Stimulated activated effector memory CD8-positive, alpha-beta T cell treated with anti-CD3 and anti-CD28 coated beads, Interleukin-12 subunit alpha, Interleukin-12 subunit beta, amount 100 ng/mL, for 72 hours (primary cell): ENCODE data around the gene CD109.
"Not testable (repeated sequence)": the region's sequence is repeated elsewhere in the genome, so short reads cannot be mapped to it uniquely, and the experiment has no call there.

Experiments
- ATAC-seq: fragments of 150-1000 bp; cut with Tn5 transposase; 2 replicates; pipeline ENCODE4 v1.10.0; 2021
- DNase-seq, 2 donors: peaks; one replicate each; pipeline ENCODE4 v3.0.0; 2021 to 2022; ENCODE audit warnings: low spot score in 2 of 2
- H3K27ac Mint-ChIP-seq: one replicate; pipeline ENCODE4 v1.8.0; 2022; ENCODE audit warnings: mild to moderate bottlenecking, mixed read lengths
- H3K36me3 Mint-ChIP-seq: one replicate; pipeline ENCODE4 v1.8.0; 2022; ENCODE audit warnings: mild to moderate bottlenecking, mixed read lengths
- H3K4me1 Mint-ChIP-seq: one replicate; pipeline ENCODE4 v1.8.0; 2022; ENCODE audit warnings: mixed read lengths
- H3K4me3 Mint-ChIP-seq: one replicate; pipeline ENCODE4 v1.8.0; 2022; ENCODE audit warnings: mild to moderate bottlenecking, mixed read lengths
- H3K9me3 Mint-ChIP-seq: one replicate; pipeline ENCODE4 v1.8.0; 2022; ENCODE audit warnings: mixed read lengths

CD109 gene

GRCh38 chr6:73704260-73704659, 8.3 kb downstream of the CD109 start:
- peak in 1 of 2 donors; percentile 12 for DNase-seq
- H3K9me3 Mint-ChIP-seq, result no peaks in the 10 kb centered on the region
- peak; percentile 96 for ATAC-seq
- H3K27ac Mint-ChIP-seq, result no peak overlapping the region
- H3K4me1 Mint-ChIP-seq, result no peaks in the 10 kb centered on the region
- no peak overlapping the region for H3K4me3 Mint-ChIP-seq
- H3K36me3 Mint-ChIP-seq, result peaks cover 28% of the 10 kb centered on the region

GRCh38 chr6:73704798-73705197, 8.8 kb downstream of the CD109 start:
- Mint-ChIP-seq H3K4me3 (no peak overlapping the region), H3K9me3 (no peaks in the 10 kb centered on the region), H3K4me1 (no peaks in the 10 kb centered on the region), H3K27ac (no peak overlapping the region), H3K36me3 (peaks cover 28% of the 10 kb centered on the region)
- ATAC-seq (no peak), DNase-seq (no peak)

- peaks cover 12% of the 10 kb centered on the region for H3K36me3 Mint-ChIP-seq
- H3K4me1 Mint-ChIP-seq, result no peaks in the 10 kb centered on the region
- DNase-seq, result no peak
- H3K27ac Mint-ChIP-seq, result no peak overlapping the region
- no peaks in the 10 kb centered on the region for H3K9me3 Mint-ChIP-seq
- no peak for ATAC-seq
- H3K4me3 Mint-ChIP-seq, result no peak overlapping the region
Measured at GRCh38 chr6:73706971-73707370, 11.0 kb downstream of the CD109 start.

GRCh38 chr6:73710470-73710869, 14.5 kb downstream of the CD109 start:
- no peak overlapping the region for H3K4me3 Mint-ChIP-seq
- H3K4me1 Mint-ChIP-seq, result no peaks in the 10 kb centered on the region
- H3K9me3 Mint-ChIP-seq, result no peaks in the 10 kb centered on the region
- no peak for ATAC-seq
- no peak for DNase-seq
- no peaks in the 10 kb centered on the region for H3K36me3 Mint-ChIP-seq
- H3K27ac Mint-ChIP-seq, result no peak overlapping the region

- ATAC-seq (no peak), DNase-seq (no peak)
- Mint-ChIP-seq H3K27ac (no peak overlapping the region), H3K9me3 (no peaks in the 10 kb centered on the region), H3K36me3 (no peaks in the 10 kb centered on the region), H3K4me1 (no peaks in the 10 kb centered on the region), H3K4me3 (no peak overlapping the region)
Measured at GRCh38 chr6:73710948-73711347, 14.9 kb downstream of the CD109 start.

- no peak overlapping the region for H3K4me3 Mint-ChIP-seq
- ATAC-seq (no peak), DNase-seq (no peak)
- no peak overlapping the region for H3K27ac Mint-ChIP-seq
- no peaks in the 10 kb centered on the region for H3K36me3 Mint-ChIP-seq
- H3K9me3 Mint-ChIP-seq, result no peaks in the 10 kb centered on the region
- H3K4me1 Mint-ChIP-seq, result no peaks in the 10 kb centered on the region
Measured at GRCh38 chr6:73712535-73713173, 16.7 kb downstream of the CD109 start.

GRCh38 chr6:73713426-73714147, 17.6 kb downstream of the CD109 start:
- ATAC-seq (no peak), DNase-seq (no peak)
- H3K4me3 Mint-ChIP-seq, result no peak overlapping the region
- H3K4me1 Mint-ChIP-seq, result peaks cover 6% of the 10 kb centered on the region
- H3K9me3 Mint-ChIP-seq, result no peaks in the 10 kb centered on the region
- H3K27ac Mint-ChIP-seq, result no peak overlapping the region
- no peaks in the 10 kb centered on the region for H3K36me3 Mint-ChIP-seq

- not testable (repeated sequence) for H3K27ac Mint-ChIP-seq, H3K9me3 Mint-ChIP-seq, H3K4me1 Mint-ChIP-seq, DNase-seq, H3K36me3 Mint-ChIP-seq, H3K4me3 Mint-ChIP-seq
- ATAC-seq, result peak; percentile 59
Measured at GRCh38 chr6:73715111-73715508, 19.1 kb downstream of the CD109 start.

GRCh38 chr6:73719046-73719445, 23.0 kb downstream of the CD109 start:
- no peaks in the 10 kb centered on the region for H3K9me3 Mint-ChIP-seq
- no peak for DNase-seq
- H3K36me3 Mint-ChIP-seq, result no peaks in the 10 kb centered on the region
- H3K27ac Mint-ChIP-seq, result no peak overlapping the region
- H3K4me3 Mint-ChIP-seq, result no peak overlapping the region
- peak; percentile 69 for ATAC-seq
- peaks cover 14% of the 10 kb centered on the region for H3K4me1 Mint-ChIP-seq

GRCh38 chr6:73722318-73723060, 26.5 kb downstream of the CD109 start:
- Mint-ChIP-seq H3K4me3 (peak overlapping the region; percentile 1), H3K4me1 (peaks cover 22% of the 10 kb centered on the region), H3K36me3 (no peaks in the 10 kb centered on the region), H3K9me3 (no peaks in the 10 kb centered on the region), H3K27ac (peak overlapping the region; percentile 14)
- ATAC-seq (peak; percentile 99), DNase-seq (no peak)

GRCh38 chr6:73723480-73723879, 27.5 kb downstream of the CD109 start:
- not testable (repeated sequence) for H3K4me3 Mint-ChIP-seq, H3K9me3 Mint-ChIP-seq, DNase-seq, H3K36me3 Mint-ChIP-seq, ATAC-seq
- peaks cover 20% of the 10 kb centered on the region for H3K4me1 Mint-ChIP-seq
- H3K27ac Mint-ChIP-seq, result peak overlapping the region; percentile 14

GRCh38 chr6:73724389-73724788, 28.4 kb downstream of the CD109 start:
- ATAC-seq, result no peak
- DNase-seq, result no peak
- H3K27ac Mint-ChIP-seq, result no peak overlapping the region
- no peak overlapping the region for H3K4me3 Mint-ChIP-seq
- peaks cover 28% of the 10 kb centered on the region for H3K4me1 Mint-ChIP-seq
- no peaks in the 10 kb centered on the region for H3K36me3 Mint-ChIP-seq
- no peaks in the 10 kb centered on the region for H3K9me3 Mint-ChIP-seq

- not testable (repeated sequence) for ATAC-seq, H3K9me3 Mint-ChIP-seq, H3K27ac Mint-ChIP-seq, DNase-seq, H3K4me3 Mint-ChIP-seq, H3K36me3 Mint-ChIP-seq
- H3K4me1 Mint-ChIP-seq, result peaks cover 28% of the 10 kb centered on the region
Measured at GRCh38 chr6:73725192-73725591, 29.2 kb downstream of the CD109 start.

GRCh38 chr6:73727114-73727513, 31.1 kb downstream of the CD109 start:
- DNase-seq (no peak), ATAC-seq (peak; percentile 31)
- H3K4me1 Mint-ChIP-seq, result peaks cover 28% of the 10 kb centered on the region
- H3K36me3 Mint-ChIP-seq, result peaks cover 6% of the 10 kb centered on the region
- no peaks in the 10 kb centered on the region for H3K9me3 Mint-ChIP-seq
- H3K27ac Mint-ChIP-seq, result peak overlapping the region; percentile 48
- H3K4me3 Mint-ChIP-seq, result no peak overlapping the region

GRCh38 chr6:73728548-73729205, 32.7 kb downstream of the CD109 start:
- peaks cover 6% of the 10 kb centered on the region for H3K36me3 Mint-ChIP-seq
- H3K27ac Mint-ChIP-seq, result peak overlapping the region; percentile 0
- H3K9me3 Mint-ChIP-seq, result no peaks in the 10 kb centered on the region
- H3K4me1 Mint-ChIP-seq, result peaks cover 20% of the 10 kb centered on the region
- DNase-seq, result peak in 1 of 2 donors; percentile 64
- peak; percentile 96 for ATAC-seq
- peak overlapping the region; percentile 8 for H3K4me3 Mint-ChIP-seq
